G401 (cell line): ENCODE results near the gene SCN8A. TPM values are rescaled to one million over a fixed set of nuclear protein-coding genes. Genes with fewer than 3 reads are reported as not detected.
A peak's percentile ranks its signal among the peaks of the same experiment; 100 is the strongest.
"Not testable (repeated sequence)": the region's sequence is repeated elsewhere in the genome, so short reads cannot be mapped to it uniquely, and the experiment has no call there.

Source experiments
- DNase-seq: peaks from one replicate; pipeline ENCODE4 v3.0.0-alpha.2; 2015; ENCODE audit warnings: low spot score
- in situ Hi-C: cut with HindIII; loops from 2 replicates; pipeline ENCODE4 v1.10.0; 2016; ENCODE audit warnings: low sequenced_read_pairs, mixed read lengths
- total RNA-seq: library from RNA; depleted of rRNA; stranded (reverse); fragments of >200 nt; shearing (Covaris generic); gene quantifications from 2 replicates; pipeline ENCODE4 v1.2.3, GENCODE V29; 2014

SCN8A gene
- total RNA-seq, 1 experiment from 2014 or later = 1.2 TPM

DNA sequence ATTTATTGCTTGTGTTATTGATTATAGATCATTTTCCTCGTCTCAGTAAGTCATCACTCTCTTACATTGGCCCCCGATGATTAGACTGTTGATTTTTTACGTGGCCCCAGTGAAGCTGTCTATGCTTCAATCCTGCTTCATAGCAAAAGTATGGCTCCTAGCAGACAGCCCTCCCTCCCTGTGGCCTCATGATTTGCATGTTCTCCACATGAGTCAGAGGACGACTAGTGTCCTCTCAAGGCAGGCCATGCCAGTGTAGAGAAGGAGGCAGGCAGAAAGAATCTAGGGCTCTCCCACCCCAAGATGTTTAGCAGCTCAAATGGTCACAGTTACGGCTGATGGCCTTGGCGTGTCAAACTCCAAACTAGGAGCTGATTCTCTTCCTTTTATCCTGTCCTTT is 197.8 kb downstream of the SCN8A start:
- no peak for DNase-seq
- in situ Hi-C loops = no loop called here

DNA sequence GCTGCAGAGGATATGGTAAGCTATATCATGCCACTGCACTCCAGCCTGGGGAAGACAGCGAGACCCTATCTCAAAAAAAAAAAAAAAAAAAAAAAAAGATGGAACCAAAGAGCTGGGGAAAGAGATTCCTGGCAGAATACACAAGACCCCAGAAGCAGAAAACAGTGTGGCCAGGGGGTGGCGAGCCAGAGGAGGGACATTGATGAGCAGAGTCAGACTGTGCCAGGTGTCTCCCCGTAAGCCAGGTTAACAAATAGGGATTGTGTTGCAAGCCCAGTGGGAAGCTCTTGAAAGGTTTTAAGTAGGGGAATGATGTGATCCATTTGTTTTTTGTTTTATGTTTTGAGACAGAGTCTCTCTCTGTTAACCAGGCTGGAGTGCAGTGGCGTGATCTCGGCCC is 201.4 kb downstream of the SCN8A start:
- no peak for DNase-seq
- in situ Hi-C loops = no loop called here

DNA sequence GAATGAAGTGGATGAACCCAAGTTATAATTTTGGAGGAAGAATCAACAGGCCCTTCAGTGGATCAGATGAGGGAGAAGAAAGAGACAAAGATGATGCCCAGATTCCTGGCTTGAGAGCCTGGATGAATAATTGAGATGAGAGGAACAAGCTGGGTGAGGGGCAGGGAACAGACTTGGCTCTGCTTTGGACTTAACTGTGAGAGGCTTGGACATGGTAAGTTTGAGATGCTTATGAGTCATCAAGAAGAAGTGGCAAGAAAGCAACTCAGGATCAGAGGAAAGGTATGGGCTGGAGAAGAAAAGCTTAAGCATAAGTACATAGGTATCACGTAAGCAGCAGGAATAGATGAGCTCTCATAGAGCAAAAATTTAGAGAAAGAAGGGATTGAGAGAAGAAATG is 202.2 kb downstream of the SCN8A start:
- no peak for DNase-seq
- in situ Hi-C loops = no loop called here

DNA sequence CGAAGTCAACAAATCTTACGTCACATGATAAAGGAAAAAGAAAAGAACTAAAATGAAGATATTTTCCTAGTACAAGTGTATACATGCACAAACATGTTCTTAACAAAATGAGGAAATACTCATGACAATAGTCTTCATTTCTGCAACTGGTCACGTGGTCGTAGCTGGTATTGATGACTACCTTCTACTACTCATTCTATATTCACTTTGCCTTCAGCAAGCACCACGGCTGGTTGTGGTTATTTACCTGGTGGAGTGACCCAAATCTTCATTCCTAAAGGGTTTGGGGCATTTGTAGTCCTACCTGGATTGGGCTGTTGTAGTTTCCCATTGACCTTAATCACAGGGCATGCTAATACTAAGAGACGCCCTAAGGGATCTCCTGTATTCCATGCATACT is 206.3 kb downstream of the SCN8A start:
- no peak for DNase-seq
- in situ Hi-C loops = no loop called here

DNA sequence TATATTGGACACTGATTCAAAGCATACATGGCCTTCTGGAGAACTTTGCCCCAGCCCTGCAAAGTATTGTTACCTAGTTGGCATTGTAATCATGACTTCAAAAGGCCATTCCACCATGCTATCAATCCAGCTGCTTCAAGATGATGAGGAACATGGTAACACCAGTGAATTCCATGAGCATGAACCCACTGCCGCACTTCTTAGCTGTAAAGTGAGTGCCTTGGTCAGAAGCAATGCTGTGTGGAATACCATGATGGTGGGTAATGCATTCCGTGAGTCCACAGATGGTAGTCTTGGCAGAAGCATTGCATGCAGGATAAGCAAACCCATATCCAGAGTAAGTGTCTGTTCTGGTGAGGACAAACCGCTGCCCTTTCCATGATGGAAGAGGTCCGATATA is 207.0 kb downstream of the SCN8A start:
- DNase-seq, in situ Hi-C loops: not testable (repeated sequence)

DNA sequence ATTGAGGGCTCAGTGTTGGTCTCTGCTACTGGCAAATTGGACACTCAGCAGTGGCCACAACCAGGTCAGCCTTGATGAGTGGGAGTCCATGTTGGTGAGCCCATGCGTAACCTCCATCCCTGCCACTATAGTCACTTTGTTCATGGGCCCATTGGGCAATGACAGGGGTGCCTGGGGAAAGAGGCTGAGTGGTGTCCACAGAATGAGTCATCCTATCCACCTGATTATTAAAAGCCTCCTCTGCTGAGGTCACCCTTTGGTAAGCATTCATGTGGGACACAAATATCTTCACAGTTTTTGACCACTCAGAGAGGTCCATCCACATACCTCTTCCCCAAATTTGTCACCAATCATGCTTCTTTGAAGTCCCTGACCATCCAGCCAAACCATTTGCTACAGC is 207.5 kb downstream of the SCN8A start:
- no peak for DNase-seq
- in situ Hi-C loops = no loop called here

DNA sequence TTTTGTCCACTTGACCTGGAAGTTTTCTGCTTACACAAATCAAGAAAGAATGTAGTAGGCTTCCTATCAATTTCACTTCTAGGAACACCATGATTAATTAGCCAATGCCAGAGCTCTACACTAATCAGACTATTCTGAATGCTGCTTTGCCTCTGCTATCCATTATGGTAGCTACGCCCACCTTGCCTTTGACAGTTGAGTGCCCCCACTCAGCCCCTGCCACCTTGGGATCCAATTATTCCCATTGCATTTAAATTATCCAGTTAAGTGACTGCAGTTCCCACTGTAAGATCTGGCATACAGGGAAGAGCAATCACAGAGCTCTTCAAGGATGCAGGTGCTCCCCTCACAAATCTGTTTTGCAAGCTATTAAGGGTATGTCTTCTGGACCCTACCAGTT is 210.0 kb downstream of the SCN8A start:
- in situ Hi-C loops = no loop called here
- DNase-seq = no peak

DNA sequence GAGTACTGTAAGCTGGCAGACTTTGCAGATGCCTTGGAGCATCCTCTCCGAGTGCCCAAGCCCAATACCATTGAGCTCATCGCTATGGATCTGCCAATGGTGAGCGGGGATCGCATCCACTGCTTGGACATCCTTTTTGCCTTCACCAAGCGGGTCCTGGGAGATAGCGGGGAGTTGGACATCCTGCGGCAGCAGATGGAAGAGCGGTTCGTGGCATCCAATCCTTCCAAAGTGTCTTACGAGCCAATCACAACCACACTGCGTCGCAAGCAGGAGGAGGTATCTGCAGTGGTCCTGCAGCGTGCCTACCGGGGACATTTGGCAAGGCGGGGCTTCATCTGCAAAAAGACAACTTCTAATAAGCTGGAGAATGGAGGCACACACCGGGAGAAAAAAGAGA is 215.9 kb downstream of the SCN8A start:
- in situ Hi-C loops = no loop called here
- peak; percentile 84 for DNase-seq

DNA sequence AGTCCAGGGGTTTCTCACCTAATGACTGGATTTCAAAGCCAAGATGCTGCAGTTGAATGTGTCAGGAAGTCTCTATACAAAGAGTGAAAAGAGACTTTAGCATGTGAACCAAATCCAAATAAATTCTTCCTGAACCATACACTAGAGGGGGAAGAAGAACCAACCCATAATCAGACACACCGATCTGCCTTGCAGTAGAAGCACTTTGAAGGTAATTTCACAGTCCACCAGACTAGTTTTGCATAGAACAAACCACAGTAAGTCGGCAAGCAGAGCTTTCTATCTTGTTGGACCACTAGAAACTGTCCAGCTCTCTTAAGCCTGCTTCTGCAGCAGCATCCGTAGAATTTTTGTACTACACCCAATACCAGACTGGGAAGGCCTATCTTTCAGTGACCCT is 218.2 kb downstream of the SCN8A start:
- in situ Hi-C loops = no loop called here
- no peak for DNase-seq

DNA sequence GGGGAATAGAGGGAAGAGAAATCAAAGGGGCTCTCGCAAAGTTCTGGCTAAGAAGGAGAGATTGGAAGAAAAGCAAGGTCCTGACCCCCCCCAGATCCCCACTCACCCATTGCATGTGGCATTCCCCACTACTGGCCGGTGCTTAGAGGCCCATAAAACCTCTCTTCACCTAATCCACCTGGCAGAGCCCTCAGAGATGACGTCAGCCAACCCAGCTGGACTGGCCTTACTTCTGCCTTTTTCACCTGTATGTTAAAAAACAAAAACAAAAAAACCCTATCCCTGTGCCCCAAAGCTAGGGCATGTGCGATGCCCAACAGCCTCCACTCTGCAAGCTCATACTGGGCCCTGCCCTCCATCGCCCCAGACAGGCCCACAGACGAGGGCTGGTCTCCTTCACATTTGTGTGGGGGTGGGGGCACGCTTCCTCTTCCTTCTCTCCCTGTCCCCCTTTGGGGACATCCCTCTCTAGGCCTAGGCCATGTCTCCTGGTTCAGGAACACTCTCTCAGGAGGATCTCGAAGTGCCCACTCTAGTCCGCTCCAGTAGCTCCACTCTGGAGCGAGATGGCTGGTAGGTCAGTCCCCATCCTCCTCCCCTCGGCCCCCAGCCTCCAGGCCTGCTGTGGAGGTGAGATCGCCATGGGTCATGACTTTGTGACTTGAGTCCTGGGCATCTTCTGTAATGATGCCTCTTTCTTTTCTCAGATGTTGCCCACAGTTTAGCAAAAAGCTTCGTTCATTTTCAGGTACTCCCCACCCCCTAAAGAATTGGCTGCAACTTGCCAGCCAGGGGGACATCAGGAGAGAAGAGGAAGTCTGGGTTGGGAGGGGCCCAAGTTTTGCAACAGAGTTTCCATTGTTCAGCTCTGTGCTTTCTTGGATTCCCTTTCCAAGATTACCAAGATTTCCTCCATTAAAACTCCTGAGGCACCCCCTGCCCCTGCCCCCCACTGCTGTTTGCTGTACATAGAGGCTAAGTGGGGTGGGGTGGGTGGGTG is 220.5 kb downstream of the SCN8A start:
- DNase-seq = peak; percentile 51
- in situ Hi-C loops = no loop called here

DNA sequence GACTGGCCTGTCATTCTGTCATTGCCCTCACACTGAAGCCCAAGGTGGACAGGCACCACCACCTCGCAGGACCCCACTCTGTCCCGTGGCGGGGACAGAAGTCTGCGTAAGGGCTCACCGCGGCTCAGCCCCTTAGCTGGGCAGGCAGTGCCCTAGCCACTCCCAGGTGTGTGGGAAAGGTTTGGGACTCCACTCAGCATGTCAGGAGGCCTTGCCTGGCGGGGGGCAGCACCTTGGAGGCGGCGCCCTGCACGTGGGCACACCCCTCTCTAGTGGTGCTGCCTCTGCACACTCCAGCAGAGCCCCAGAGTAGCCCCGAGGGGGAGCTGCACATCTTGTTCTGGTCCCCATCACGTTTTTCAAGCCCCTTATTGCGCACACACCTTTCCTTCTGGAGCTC is 221.8 kb downstream of the SCN8A start:
- DNase-seq = no peak
- in situ Hi-C loops = no loop called here

DNA sequence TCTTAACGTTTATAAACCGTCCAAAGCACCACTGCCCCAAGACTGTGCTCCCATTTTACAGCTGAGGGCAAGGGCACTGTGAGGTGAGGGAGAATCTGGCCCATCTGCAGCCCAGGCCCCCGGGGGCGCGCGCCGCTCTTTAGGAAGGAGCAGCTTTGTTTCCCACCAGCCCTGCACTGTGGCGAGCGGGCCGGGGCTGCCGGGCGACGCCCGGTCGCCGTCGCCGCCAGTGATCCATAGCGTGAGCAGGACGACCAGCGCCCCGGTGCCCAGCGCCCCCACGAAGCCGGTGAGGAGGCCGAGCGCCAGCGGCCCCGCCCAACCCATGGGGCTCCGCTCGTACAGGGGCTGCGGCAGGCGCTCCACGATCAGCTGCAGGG is 222.9 kb downstream of the SCN8A start:
- DNase-seq = no peak
- in situ Hi-C loops = no loop called here

DNA sequence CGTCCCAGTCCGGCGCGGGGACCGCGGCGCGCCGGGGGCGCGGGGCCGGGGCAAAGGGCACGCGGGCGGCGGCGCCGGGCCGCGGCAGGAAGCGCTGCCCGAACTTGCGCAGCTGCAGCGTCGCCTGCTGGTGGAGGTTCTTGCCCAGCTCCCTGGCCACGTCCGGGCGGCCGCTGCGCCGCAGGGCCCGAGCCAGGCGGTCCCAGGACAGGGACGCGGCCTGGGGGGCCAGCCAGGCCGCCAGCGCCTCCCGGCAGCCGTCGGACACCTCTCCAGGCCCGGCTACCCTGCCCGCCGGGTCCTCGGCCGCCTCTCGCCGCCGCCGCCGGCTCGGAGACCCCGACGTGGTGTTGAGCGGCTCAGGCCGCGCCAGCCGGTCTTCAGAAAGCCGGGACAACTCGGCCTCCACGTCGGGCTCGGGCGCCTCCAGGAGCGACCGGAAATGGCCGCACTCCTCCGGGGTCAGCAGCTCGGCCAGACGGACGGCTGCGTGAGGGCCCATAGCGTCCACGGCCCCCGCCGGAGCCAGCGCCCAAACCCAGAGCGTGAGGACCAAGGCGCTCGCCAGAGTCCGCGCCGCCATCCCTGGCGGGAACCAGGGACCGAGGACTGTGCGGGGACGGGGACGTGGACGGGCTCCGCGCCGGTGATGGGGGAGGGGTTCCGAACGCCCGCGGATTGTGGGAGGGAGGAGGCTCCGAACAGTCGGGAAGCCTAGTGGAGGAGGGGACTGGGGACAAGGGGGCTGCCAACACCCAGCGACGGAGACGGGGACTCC is 223.5 kb downstream of the SCN8A start:
- DNase-seq = peak; percentile 51
- in situ Hi-C loops = no loop called here

DNA sequence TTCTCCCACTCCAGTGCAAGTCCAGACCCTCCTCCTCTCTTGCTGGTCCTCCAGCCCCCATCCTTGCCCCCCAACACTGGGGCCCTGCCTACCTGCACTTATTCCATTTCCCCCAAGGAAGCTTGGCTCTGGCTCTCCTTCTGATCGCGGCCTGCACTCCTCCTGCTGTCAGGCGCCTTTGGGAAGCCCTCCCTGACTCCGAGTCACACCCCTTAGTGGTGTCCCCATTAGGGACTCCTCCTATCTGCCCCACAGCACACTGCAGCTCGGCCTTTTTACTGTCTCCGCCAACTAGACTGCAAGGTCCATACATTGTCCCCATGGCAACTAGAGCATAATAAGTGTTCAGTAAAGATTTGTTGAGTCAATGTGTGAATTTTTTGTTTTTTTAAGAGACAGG is 224.5 kb downstream of the SCN8A start:
- in situ Hi-C loops = no loop called here
- no peak for DNase-seq

DNA sequence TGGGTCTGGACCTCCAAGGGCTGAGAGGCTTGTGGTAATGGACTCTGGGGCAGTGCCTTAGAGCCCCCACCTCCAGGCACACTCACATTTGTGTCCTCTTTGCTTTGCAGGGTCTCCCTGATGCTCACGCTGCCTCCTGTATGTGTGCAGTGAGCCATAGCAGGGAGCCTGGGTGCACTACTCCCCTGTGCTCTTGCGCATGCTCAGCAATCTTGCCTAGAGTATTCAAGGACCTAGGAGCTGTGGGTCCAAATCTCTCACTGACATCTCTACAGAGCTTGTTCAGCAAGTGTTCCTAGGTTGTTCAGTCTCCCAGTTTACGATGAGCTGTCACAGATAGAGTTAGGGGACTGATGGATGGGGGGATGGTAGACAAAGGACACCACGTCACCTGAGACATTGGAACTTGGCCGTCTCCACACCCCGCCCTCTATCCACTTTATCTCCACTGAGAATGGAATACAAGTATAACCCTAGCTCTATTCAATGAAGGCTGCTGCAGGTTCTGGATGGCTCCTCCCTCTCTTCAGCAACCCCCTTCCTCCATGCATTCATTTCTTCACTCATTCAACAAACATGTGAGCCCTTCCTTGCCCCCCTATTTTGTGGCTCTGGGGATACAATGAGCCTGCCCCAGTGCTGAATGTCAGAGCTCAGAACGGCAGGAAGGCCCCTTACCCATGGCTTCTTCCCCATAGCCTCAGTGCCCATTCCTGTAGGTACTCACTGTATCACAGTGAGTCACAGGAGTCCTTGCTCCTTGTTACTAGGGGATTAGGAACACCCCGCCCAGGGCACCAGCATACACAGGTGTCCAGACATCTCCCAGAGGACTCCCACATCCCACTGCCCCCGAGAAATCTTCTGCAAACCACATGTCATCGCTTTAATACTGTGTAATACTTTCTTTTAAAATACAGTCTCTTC is 226.3 kb downstream of the SCN8A start:
- no peak for DNase-seq
- in situ Hi-C loops = no loop called here

DNA sequence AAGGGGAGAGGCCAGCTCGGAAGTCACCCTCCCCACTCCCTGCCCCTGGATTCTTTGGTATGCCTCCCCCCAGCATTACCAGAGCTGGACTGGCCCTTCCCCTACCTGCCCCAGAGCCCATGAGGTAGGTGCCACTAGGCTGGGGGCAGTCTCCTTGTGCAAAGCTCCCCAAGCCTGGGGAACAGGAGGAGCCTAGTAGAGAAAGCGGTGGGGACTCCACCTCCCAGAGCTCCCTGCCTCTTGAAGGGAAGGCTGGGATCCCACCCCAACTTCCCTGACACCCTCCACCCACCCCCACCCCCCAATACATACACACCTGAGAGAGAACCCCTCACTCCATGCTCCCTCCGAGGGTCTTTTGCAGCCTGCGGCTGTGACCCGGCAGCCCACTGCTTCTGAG is 227.1 kb downstream of the SCN8A start:
- in situ Hi-C loops = no loop called here
- no peak for DNase-seq

DNA sequence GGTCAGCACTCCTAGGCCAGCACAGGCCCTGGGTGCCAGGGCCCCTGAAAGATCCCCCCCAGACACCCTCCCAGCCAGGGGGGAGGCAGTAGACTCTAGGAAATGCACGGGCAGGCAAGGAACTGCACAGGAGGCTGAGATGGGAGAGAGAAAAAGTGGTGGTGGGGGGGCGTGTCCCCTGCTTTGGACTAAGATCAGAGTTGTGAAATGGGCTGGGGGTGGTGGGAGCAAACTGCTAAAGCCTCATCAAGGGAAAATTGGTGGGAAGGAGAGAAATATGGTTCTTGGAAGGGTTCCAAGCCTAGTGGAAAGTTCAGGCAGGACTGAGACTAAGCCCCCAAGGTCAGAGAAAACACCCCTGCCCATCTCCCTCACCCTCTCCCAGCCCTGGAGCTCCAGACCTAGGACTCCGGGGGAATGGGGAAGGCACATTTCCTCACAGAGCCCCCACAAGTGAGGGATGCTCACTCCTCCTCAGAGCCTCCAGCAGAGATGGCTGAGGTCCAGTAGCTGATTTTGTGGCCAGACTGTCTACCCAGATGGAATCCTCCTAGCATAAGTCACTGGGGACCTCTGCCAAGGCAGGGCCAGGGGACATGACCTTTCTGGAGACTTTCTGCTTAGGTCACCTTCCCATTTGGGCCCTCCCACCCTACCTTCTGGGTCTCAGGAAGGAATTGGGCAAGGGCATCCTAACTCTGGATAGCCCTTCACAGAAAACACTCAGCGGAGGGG is 227.7 kb downstream of the SCN8A start:
- in situ Hi-C loops = no loop called here
- peak; percentile 65 for DNase-seq

DNA sequence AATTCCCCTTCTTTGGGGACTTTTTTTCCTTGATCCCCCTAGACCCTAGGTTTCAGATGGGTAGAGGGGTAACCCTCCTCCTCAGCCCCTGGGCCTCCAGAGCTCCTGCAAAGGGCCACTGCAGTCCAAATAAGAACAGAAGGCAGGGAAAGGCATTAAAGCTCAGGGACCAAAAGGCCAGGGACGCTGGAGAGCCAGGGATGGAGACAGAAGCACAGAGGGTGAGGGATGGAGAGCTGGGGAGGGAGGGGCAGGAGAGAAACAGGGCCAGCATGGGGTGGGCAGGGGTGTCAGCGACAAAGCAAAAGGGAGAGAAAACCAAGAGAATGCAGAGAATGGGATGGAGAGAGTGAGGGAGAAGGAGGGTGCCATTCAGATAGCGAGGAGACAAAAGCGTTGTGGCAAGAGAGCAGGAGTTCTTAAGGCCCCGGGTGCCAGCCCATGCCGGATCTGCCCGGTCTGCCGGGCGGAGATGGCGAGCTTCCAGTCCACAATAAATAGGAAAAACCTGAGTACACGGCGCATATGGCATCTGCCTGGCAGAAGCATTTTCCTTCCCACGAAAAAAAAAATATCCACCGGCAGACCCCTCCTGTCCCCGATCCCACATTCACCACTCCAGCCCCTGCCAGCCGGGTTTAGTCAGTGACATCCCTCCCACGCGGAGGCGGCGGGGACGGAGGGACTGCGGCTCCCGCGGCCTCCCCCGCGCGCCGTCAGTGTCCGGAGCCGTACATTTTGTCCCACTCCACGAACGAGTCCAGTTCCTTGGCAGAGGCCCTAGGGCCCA is 228.9 kb downstream of the SCN8A start:
- DNase-seq = peak; percentile 78
- in situ Hi-C loops = no loop called here
